Dedifferentiated amniotic fluid mesenchymal stem cell (primary cell): ENCODE results near the gene MYO1A.
"Not testable (repeated sequence)": the region's sequence is repeated elsewhere in the genome, so short reads cannot be mapped to it uniquely, and the experiment has no call there.

Experiments used
- DNase-seq: peaks from one replicate; pipeline ENCODE4 v3.0.0-alpha.2; 2016; ENCODE audit errors: extremely low spot score

The MYO1A gene

DNA sequence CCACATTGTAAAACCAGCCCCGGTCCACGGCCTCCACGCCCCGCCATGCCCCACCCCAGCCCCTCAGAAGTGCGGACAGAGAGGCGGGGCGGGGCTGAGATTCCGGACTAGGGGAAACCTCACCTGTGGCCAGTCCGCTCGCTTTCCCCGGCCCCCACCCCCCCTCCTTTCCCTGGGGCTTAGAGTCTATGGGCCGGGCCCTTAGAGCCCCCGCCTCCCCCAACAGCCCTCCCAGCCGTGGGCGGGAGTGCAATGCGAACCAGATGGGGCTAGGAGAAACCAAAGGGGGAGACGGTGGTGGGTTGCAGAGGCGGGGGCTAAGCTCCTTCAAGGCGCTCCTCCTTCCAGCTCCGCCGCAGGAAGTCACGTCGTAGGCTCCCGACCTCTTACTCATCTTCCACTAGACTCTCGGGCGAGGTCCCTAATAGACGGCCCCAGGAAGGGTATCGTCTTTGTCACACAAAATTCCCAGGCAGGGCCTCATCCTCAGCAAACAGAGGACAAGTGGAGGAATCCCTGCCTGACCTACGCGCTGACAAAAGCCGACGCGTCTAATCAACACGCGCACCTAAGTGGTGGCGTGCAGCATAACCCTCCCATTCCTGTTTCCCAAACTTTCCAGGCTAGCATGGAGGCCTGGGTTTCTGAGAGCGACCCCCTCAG, 37.9 kb upstream of the MYO1A start:
- peak; percentile 90 for DNase-seq

DNA sequence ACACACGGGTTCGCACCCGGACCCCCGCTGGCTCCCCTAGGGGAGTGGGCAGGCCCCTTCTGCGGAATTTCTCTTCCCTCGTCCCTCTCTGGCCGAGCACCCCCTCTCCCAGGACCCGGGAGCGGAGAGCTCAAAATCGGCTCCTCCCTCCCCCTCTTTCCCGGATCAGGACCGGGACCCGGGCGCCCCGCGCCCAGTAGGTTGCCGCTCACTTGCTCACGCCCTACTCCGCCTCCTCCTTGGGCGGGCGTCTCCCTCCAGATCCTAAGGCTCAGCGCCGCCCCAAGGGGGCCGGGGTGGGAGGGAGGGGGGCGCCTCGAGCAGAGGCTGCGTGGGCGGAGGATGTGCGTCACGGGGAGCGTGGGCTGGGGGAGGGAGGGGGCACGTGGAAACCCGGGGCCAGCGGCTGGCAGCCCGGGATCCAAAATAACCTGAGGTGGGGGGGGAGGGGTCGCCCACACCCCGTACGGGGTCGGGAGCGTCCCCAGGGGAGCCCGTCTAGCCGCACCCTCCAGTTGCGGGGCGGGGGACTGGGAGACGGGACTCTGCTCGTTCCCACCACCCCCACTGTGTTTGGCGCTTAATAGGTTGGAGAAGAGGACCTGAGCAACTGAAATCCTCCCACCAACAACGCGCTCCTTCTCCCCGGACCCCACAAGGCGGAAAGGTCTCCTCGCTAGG, 37.2 kb upstream of the MYO1A start:
- DNase-seq: peak; percentile 80

DNA sequence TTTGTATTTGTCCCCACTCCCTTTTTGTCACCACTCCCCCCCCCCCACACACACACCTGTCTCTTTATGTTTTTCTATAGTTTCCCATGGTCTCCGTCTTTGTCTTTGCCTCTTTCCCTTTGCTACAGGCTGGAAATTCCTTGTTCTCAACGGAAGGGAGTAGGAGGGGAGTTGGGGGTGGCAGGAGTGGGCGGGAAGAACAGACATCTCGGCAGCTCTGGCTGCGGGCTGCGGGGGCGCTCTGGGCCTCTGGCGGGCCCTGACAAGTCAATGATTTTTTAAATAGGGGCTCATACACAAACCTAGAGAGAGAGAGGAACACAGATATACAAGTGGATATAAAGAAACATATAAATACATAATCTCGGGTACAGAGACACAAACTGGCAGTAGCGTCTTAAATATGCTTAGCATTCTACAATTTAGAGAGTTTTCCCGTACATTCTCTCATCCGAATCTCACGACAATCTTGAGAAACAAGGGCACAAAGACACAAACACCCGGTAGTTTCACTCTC, 36.6 kb upstream of the MYO1A start:
- peak; percentile 47 for DNase-seq

DNA sequence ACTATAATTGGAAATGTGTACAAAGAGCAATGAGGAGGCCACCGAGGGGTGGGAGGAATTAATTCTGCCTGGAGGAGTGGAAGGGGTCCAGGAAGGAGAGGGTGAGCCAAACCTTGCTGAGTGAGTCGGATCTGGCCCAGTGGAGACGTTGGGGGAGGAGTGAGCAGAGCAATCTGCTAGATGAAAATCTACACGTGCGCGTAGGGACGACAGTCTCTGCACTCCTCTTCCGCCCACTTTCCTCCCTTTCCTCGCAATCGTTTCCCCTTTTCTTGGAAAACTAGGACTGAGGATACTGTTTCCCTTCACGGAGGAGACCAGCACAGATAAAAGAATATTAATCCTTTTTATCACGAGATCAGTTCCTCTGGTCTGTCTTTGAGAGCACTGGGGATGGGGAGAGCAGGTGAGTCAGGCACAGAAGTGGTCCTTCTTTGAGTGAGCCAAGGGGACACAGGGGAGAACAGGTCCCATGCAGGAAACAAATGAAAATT, 36.1 kb upstream of the MYO1A start:
- DNase-seq: peak; percentile 43

DNA sequence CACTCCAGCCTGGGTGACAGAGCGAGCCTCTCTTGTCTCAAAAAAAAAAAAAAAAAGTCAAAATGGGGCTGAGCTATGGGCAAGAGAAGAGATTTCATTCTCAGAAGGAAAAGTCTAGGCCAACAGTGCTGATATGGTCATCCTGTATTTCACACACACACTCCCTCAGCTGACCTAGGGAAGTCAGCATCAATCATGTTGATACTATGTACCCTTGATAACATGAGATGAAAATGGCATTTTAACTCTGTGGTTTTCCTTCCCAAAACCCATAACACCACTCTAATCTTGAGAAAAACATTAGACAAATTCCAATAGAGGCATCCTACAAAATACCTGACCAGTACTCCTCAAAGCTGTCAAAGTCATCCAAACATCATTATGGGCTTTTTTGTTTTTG, 30.9 kb upstream of the MYO1A start:
- DNase-seq: no peak

DNA sequence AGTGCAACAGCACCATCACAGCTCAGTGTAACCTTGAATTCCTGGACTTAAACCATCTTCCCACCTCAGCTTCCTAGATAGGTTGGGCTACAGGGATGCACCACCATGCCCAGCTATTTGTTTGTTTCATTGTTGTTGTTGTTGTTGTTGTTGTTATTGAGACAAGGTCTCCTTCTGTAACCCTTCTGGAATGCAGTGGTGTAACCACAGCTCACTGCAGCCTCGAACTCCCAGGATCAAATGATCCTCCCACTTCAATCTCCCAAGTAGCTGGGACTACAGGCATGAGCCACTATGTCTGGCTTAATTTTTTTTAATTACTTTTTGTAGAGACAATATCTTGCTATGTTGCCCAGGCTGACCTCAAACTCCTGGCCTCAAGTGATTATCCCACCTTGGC, 29.9 kb upstream of the MYO1A start:
- no peak for DNase-seq

DNA sequence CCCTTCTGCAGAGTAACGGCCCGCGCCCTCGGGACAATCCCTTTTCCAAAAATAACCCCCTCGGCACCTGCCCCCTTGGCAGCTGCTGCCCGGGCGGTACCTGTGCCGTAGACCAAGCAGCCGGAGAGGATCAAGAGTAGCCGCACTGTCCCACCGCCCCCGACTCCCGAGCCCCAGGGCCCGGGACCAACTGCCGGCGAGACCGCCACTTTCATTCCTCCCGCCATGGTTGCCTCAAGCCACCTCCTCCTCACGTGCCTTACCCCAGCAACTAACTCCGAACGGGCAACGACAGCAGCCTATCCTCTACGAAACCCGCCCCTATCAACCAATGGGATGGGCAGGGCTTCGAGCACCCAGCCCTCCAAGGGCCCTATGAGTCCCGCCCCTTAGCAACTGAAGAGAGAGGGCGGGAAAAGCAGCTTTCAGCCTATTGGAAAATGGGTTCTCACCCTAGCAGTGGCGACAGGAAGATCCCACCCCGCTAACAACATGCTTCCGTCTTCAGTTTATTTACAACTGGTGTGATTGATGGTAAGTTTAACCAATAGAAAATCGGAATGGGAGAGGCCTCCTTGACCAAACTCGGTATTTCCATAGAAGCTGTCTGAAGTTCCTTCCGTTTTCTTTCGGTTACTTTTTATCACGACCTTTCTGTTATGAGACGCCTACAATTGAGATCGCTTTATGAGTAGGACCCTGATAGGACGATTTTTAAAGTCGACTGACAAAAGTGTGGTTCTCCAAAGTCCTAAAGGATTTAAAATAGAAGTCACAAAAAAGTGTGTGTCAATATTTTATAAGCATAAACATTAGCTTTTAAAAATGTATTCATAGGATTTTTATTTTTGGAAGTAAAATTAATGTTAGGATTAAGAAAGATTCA, 28.8 kb upstream of the MYO1A start, which contains the start of gene NEMP1:
Gene NEMP1, minus strand, starts transcription at position 273 of the 886 bp plus-strand sequence. Its CDS starts 46 bp downstream, at position 227.
- DNase-seq: peak; percentile 100

DNA sequence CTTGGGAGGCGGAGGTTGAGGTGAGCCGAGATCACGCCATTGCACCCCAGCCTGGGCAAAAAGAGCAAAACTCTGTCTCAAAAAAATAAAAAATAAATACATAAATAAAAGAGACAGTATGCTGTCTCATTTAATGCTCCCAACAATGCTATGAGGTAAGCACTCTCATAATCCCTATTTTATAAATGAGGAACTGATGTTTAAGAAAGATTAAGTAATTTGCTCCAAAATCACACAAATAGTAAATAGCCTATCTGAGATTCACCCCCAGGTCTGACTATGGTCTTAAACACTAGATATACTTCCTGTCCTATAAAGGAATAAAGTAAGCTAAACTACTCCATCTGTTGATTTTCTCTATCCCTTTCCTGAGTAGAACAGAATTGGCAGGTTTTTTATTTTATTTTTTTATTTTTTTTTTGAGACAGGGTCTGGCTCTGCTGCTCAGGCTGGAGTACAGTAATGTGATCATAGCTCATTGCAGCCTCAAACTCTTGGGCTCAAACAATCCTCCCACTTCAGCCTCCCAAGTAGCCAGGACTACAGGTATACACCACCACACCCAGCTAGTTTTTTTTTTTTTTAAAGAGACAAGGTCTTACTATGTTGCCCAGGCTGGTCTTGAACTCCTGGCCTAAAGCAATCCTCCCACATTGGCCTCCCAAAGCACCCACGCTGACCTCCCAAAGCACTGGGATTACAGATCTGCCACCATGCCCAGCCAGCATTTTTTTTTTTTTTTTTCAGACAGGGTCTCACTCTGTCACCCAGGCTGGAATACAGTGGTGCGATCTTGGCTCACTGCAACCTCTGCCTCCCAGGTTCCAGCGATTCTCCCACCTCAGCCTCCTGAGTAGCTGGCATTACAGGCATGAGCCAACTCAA, 23.9 kb upstream of the MYO1A start:
- DNase-seq: not testable (repeated sequence)

DNA sequence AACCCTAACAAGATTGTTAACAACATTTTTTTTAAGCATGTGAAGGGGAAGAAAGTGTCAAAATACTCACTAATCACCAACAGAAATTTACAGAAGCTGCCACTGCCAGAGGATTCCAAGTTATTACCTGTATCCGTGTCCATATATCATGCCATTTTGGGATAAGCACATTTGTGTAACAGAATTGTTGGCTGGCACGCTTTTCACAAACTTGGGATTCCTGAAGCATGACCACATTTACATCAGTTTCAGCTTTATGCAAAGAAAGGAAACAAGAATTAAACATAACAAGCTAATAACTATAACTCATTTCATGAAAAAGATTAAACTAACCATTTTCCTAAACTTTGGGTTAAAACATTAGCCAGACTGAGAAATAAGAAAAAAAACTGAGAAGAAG, 22.7 kb upstream of the MYO1A start:
- DNase-seq: peak; percentile 66

DNA sequence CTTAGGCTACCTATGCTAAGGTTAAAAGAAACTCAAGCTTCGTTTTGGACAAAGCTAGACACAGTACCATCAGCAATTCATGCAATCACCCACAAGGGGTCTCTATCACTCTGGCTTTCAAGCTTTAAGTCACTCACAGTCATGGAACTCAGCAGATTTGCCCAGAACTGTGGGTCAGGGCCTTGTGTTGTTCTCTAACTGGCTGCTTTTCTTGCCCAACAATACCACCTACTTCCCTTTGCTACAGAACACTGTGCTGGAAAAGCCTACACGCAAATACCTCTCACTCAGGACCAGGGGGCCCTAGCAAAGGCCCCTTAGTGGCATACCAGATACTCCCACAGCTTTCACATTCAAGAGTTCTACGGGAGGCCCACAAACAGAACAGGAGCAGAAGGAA, 19.6 kb upstream of the MYO1A start:
- peak; percentile 91 for DNase-seq

DNA sequence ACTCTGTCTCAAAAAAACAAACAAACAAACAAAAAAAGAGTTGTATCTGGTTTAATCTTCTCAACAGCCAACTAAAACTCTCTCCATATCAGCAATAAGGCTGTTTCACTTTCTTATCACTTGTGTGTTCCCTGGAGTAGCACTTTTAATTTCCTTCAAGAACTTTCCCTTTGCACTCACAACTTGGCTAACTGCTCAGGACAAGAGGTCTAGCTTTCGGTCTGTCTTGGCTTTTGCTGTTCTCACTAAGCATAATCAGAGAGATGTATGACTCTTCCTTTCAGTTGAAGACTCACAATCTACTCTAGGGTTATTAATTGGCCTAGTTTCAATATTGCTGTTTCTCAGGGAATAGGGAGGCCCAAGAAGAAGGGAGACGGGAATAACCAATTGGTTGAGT, 16.3 kb upstream of the MYO1A start:
- no peak for DNase-seq

DNA sequence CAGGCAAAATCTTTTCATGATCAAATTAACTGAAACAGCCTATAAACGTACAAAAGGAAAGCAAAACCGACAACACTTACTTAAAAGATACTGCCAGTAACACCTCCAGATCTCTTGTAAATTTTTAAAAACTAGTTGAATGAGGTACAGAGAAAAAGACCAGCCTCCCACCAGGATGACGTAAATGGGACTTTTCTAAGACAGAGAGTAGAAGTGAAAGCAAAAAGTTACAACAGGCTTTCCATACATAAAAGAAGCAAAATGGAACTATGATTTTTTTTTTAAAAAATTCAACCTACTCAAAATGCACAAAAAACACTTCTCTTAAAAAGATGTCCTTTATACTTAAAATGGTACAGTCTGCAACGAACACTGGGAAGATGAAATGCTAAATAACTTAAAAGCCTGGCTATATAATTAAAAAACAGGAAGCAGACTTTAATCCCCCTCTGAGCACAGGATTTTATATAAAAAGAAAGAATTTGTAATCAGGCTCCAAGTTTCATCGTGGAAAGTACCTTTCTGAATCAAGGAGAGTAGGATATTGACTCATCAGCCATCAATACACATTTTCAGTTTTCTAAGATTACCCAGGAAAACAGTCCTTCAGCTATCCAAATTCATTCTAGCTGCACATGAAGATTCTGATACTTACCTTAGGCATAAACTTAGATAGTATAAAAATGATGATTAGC, 14.2 kb upstream of the MYO1A start:
- DNase-seq: no peak

DNA sequence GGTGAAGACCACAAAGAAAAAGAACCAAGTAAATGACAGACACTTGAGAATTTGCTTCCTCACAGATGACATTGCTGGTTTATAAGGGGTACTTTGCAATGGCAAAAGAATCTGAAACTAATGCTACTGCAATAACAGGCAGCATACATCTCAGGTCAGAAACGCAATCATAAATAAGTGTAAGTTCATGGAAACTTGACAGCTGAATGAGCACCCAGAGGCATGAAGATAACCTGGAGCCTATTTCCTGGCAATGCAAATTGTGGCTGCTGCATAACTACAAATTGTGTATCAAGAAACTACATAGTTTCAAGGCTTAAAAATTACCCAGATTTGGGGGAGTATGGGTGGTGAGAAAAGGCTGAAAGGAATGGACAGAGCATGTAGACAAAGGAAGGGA, 8.5 kb upstream of the MYO1A start:
- no peak for DNase-seq

DNA sequence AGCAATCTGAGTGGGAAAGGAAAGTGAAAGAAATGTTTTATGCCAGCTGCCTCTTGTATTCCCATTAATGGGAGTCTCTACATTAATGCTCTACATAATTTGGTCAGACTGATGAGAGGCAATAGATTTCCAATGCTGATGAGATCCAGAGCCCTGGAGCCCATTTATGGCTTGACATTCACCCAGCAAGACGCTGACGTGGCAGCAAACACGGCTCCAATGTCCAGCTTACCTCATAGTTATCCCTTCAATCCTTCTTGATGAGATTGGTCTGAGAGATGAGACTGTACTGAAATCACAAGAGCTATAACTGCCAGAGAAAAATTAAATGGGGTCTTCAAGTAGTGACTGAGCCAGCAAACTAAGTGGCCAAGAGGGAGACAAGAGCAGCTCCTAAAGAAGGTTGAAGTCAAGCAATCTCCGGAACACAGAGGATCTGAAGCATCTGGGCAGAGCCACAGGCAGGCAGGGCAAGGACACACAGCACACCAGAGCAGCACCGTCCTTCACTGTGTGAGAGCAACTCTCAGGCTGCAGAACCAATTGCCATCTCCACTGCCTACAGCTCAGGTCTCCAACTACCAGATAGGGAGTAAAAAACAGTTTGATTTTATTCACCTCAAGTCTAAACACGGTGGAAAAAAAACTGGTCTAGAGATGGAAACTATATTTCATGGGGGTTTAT, 7.3 kb upstream of the MYO1A start:
- no peak for DNase-seq

DNA sequence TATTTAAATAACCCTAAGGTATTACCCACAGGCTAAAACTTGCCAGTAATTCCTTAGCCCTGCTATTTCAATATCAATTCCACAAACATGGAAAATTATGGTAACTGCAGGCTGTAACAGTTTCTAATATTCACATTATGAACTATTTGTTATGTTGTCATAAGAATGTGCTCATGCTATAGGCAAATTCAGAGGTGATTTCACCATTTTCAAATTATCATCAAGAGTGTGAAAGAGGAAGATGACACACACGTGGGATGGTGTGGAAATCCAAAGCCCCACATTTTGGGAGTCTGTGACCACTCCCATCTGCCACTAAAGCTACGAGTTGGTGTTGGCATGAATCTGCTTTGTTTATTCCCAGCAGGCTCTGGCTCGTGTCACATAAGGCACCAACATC, 5.9 kb upstream of the MYO1A start:
- DNase-seq: no peak

DNA sequence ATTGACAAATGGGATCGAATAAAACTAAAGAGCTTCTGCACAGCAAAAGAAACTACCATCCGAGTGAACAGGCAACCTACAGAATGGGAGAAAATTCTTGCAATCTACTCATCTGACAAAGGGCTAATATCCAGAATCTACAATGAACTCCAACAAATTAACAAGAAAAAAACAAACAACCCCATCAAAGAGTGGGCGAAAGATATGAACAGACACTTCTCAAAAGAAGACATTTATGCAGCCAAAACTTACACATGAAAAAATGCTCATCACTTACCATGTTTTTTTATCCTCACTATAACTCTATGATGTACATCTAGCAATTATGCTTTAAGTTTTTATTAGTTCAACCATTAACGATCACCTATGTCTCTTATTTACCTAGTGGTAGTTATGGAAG, 4.0 kb upstream of the MYO1A start:
- DNase-seq: not testable (repeated sequence)

DNA sequence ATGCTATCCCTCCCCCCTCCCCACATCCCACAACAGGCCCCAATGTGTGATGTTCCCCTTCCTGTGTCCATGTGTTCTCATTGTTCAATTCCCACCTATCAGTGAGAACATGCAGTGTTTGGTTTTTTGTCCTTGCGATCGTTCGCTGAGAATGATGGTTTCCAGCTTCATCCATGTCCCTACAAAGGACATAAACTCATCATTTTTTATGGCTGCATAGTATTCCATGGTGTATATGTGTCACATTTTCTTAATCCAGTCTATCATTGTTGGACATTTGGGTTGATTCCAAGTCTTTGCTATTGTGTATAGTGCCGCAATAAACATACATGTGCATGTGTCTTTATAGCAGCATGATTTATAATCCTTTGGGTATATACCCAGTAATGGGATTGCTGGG, 3.2 kb upstream of the MYO1A start:
- not testable (repeated sequence) for DNase-seq

DNA sequence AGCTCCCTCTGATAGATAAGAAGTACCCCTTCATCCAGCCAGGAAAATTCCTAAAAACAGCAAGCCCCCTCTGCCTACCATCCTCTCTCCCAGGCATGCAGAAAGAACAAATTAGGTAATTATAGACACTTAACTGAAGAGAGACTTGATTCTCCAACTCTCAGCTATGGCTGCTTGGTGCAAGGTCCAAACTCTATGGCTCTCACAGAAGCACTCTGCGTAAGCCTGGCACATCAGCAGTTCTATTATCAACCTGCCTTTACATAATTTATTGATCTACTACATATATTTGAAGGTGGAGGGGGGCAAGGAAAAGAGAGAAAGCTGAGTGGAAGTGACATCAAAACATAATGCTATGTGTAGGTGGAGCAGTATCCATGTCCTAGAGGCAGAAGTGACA, 1.1 kb upstream of the MYO1A start:
- no peak for DNase-seq

DNA sequence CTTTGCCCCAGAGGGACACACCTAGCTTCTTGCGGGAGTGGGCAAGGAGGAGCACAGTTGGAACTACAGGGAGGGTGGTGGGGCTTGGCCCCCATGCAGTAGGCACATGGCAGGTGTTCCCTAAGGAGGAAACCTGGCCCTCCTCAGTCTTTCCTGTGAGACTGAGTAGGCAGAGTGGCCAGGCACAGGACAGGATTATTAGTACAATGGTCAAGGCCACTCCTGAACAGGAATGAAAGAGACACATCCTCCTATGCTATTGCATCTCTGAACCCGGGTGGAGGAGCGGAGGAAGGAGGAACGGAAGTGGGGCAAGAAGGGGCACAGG, 846 bp downstream of the MYO1A start:
- no peak for DNase-seq
